GM12878 (cell line): ENCODE measurements around the gene PIR. TPM values are rescaled to one million over a fixed set of nuclear protein-coding genes. Genes with fewer than 3 reads are reported as not detected.

ENCODE experiments used
- ATAC-seq: fragments of 200-7000 bp; cut with Tn5 transposase; 3 replicates; pipeline ENCODE4 v1.9.1; 2020; ENCODE audit warnings: mild to moderate bottlenecking, moderate library complexity
- BruUV-seq: library from RNA; stranded (reverse); fragments of 400-500 nt; replicated peaks from 2 replicates; lab custom pipeline; 2021; lab: Mats Ljungman, UMichigan
- CTCF ChIA-PET: fragments of 300-600 bp; sonication (Branson Sonifier 250); formaldehyde crosslinking; extraction: SDS; loops from one replicate; lab custom pipeline; 2021; ENCODE audit warnings: inconsistent platforms; lab: Yijun Ruan, JAX
- POLR2A ChIA-PET: fragments of 350-600 bp; formaldehyde crosslinking; extraction: SDS; loops from one replicate; lab custom pipeline; 2021; ENCODE audit warnings: inconsistent platforms; lab: Charles Lee
- RAD21 ChIA-PET: fragments of 300-600 bp; sonication (Branson Sonifier 250); formaldehyde crosslinking; loops from one replicate; lab custom pipeline; 2023; ENCODE audit warnings: antibody characterized with exemption; ENCODE audit not compliant: unreplicated experiment; lab: Charles Lee
- SMC1A ChIA-PET: fragments of 300-600 bp; sonication (Branson Sonifier 250); formaldehyde crosslinking; loops from one replicate; lab custom pipeline; 2023; ENCODE audit not compliant: unreplicated experiment, uncharacterized antibody; lab: Charles Lee
- DNase-seq: peaks from one replicate; pipeline ENCODE4 v3.0.0-alpha.2; 2011; ENCODE audit warnings: low read depth, low spot score
- FAIRE-seq: peaks from 3 replicates; lab custom pipeline; 2011; peaks lifted over from hg19 to GRCh38; lab: Jason Lieb, UNC
- H2AFZ ChIP-seq: 2 replicates; pipeline ENCODE4 v1.6.0; 2011; ENCODE audit warnings: low read depth, low read length, control low read depth; ENCODE audit not compliant: control insufficient read depth
- H3K27ac ChIP-seq: 2 replicates; pipeline ENCODE4 v1.5.1; 2011; ENCODE audit warnings: control low read depth; ENCODE audit not compliant: control insufficient read depth, insufficient read depth
- H3K27me3 ChIP-seq, 2 experiments: replicated peaks in 1 of 2; 2 replicates each; pipeline versions ENCODE4 v1.6.0 to v1.6.1; 2011; ENCODE audit warnings: low read length in 1 of 2; ENCODE audit not compliant: control insufficient read depth in 2 of 2, insufficient read depth in 2 of 2
- H3K36me3 ChIP-seq, 2 experiments: 2 replicates each; pipeline ENCODE4 v1.5.1; 2011; ENCODE audit warnings: low read length in 1 of 2; ENCODE audit not compliant: control insufficient read depth in 2 of 2, insufficient read depth in 2 of 2
- H3K4me1 ChIP-seq: 2 replicates; pipeline ENCODE4 v1.6.1; 2011; ENCODE audit warnings: mild to moderate bottlenecking, low read length, moderate library complexity, mixed read lengths; ENCODE audit not compliant: control insufficient read depth, insufficient read depth
- H3K4me2 ChIP-seq: 2 replicates; pipeline ENCODE4 v1.6.0; 2011; ENCODE audit warnings: control low read depth; ENCODE audit not compliant: control insufficient read depth, insufficient read depth
- H3K4me3 ChIP-seq: fragments of 200-600 bp; sonication (generic); 2 replicates; pipeline ENCODE4 v1.5.1; 2016
- H3K79me2 ChIP-seq: 2 replicates; pipeline ENCODE4 v1.6.0; 2011; ENCODE audit warnings: low read length; ENCODE audit not compliant: control insufficient read depth, insufficient read depth
- H3K9ac ChIP-seq: 2 replicates; pipeline ENCODE4 v1.8.0; 2011; ENCODE audit warnings: low read length, control low read depth, mixed read lengths; ENCODE audit not compliant: control insufficient read depth, insufficient read depth
- H3K9me3 ChIP-seq: replicated peaks from 3 replicates; pipeline ENCODE4 v1.5.1; 2011; ENCODE audit warnings: mild to moderate bottlenecking, low read length; ENCODE audit not compliant: control insufficient read depth, insufficient read depth
- H4K20me1 ChIP-seq: 2 replicates; pipeline ENCODE4 v1.6.0; 2011; ENCODE audit not compliant: control insufficient read depth, insufficient read depth
- CEBPB ChIP-seq, 2 experiments: fragments of 150-350 bp in 1 of 2; IDR thresholded peaks; 2 replicates each; pipeline ENCODE4 v1.6.1; 2012 to 2014; ENCODE audit warnings: low read depth in 2 of 2, low read length in 2 of 2, borderline replicate concordance in 1 of 2, inconsistent platforms in 1 of 2
- CHD1 ChIP-seq: IDR thresholded peaks from 2 replicates; pipeline ENCODE4 v1.6.1; 2012; ENCODE audit warnings: low read depth, low read length, improper control_type of control experiment
- FOXK2 ChIP-seq: fragments of 450-650 bp; IDR thresholded peaks from 2 replicates; pipeline ENCODE4 v1.6.1; 2017; ENCODE audit warnings: mild to moderate bottlenecking, moderate library complexity
- MEF2B ChIP-seq: fragments of 450-650 bp; IDR thresholded peaks from 2 replicates; pipeline ENCODE4 v1.6.1; 2018; ENCODE audit warnings: mild to moderate bottlenecking, moderate library complexity; ENCODE audit not compliant: partially characterized antibody, poor library complexity, severe bottlenecking
- SMARCA5 ChIP-seq: fragments of 450-650 bp; IDR thresholded peaks from 2 replicates; pipeline ENCODE4 v1.6.1; 2017; ENCODE audit warnings: mild to moderate bottlenecking
- TCF3 ChIP-seq: IDR thresholded peaks from 2 replicates; pipeline ENCODE4 v1.6.1; 2012; ENCODE audit warnings: low read depth, mild to moderate bottlenecking, low read length, borderline replicate concordance; ENCODE audit not compliant: insufficient read depth
- TCF7 ChIP-seq: IDR thresholded peaks from 2 replicates; pipeline ENCODE4 v1.6.1; 2014; ENCODE audit warnings: antibody characterized with exemption, borderline replicate concordance
- WGBS: methylation state at CpG from one replicate; pipeline ENCODE4 v1.1.6; 2016; ENCODE audit warnings: low lambda C conversion rate; ENCODE audit not compliant: insufficient replicate concordance, insufficient coverage; ENCODE audit errors: missing lambda C conversion rate; 5-methylcytosine and 5-hydroxymethylcytosine counted together
- in situ Hi-C: fragments of 300-500 bp; cut with MboI; formaldehyde crosslinking; loops from 9 replicates; pipeline ENCODE4 v1.14.3; 2018; ENCODE audit warnings: mixed read lengths
- intact Hi-C: fragments of 100-400 bp; cut with micrococcal nuclease; formaldehyde crosslinking; loops from one replicate; pipeline ENCODE4 v1.14.2; 2022; ENCODE audit not compliant: unreplicated experiment
- polyA plus RNA-seq, 11 experiments: library from polyadenylated mRNA; depleted of rRNA in 4 of 11; unstranded in 6 of 11; stranded (reverse) in 5 of 11; fragments of >200 nt; fragmentation: Nextera tagmentation in 4 of 11; fragmentation: Illumina TruSeq in 1 of 11; extraction: Ambion mirVana in 4 of 11; extraction: Trizol in 1 of 11; gene quantifications; 1 replicate in 1 of 11; 2 replicates in 10 of 11; pipeline versions ENCODE4 v1.2.1 to v1.2.3, GENCODE V29; 2011 to 2016; ENCODE audit warnings: inconsistent platforms in 2 of 11, missing spikeins in 2 of 11, low read depth in 1 of 11
- total RNA-seq, 4 experiments: library from RNA; depleted of rRNA in 3 of 4; stranded (reverse); fragments of >200 nt in 3 of 4; fragmentation: Illumina TruSeq in 1 of 4; extraction: Trizol in 1 of 4; gene quantifications; 2 replicates each; pipeline versions ENCODE4 v1.2.1 to v1.2.3, GENCODE V29; 2013 to 2021
- TF ChIP-seq, protein P1 (sequence below): fragments of 450-650 bp; formaldehyde crosslinking; IDR thresholded peaks from 2 replicates; pipeline ENCODE4 v1.4.0; 2022; ENCODE audit warnings: mild to moderate bottlenecking, moderate library complexity
- TF ChIP-seq, protein P2 (sequence below): IDR thresholded peaks from 2 replicates; pipeline ENCODE4 v1.6.1; 2012; ENCODE audit warnings: low read depth, low read length, improper control_type of control experiment
- TF ChIP-seq, protein P3 (sequence below): fragments of 450-650 bp; IDR thresholded peaks from 2 replicates; pipeline ENCODE4 v1.6.1; 2016; ENCODE audit warnings: mild to moderate bottlenecking, moderate library complexity, borderline replicate concordance

PIR gene
- total and polyA plus RNA-seq, 10 of the 15 experiments (the other 5 are each of a cell fraction or from before 2014, with no cell fraction given) = 3.8 to 16.5 (median 7.3) TPM

DNA sequence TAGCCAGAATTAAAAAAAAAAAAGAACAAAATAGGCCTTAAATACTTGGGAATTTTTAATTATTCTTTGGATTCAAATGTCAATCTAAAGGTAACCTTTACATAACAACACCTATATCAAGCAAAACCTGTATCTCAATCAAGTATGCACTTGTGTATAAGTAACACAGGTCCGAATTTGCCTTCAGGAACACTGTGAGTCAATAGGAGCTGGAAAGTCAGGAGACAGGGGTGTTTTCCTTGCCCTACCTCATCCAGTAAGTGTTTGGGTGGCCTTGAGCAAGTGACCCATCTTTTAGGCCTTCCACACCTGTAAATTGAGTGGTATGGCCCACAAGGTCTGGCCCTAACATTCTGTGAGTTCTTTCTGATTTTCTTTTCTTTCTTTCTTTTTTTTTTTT is 68.1 kb downstream of the PIR start:
- Histone ChIP-seq H3K4me2 (no peak overlapping the region), H4K20me1 (no peaks in the 10 kb centered on the region), H2AFZ (no peak overlapping the region), H3K4me3 (no peak overlapping the region), H3K9ac (no peak overlapping the region), H3K27me3 (no peaks in the 10 kb centered on the region; a peak in 1 of 4 replicates), H3K79me2 (no peaks in the 10 kb centered on the region), H3K27ac (no peak overlapping the region), H3K9me3 (no peaks in the 10 kb centered on the region), H3K36me3 (no peaks in the 10 kb centered on the region), H3K4me1 (no peaks in the 10 kb centered on the region)
- WGBS = 0% methylated on average over 1 of the region's 1 CpG
- no peak for ATAC-seq
- ChIA-PET SMC1A (no interaction called here), RAD21 (no interaction called here), CTCF (no interaction called here), POLR2A (no interaction called here)
- no peak for FAIRE-seq
- TF ChIP-seq TCF3 = no peak
- TF ChIP-seq, protein P1, sequence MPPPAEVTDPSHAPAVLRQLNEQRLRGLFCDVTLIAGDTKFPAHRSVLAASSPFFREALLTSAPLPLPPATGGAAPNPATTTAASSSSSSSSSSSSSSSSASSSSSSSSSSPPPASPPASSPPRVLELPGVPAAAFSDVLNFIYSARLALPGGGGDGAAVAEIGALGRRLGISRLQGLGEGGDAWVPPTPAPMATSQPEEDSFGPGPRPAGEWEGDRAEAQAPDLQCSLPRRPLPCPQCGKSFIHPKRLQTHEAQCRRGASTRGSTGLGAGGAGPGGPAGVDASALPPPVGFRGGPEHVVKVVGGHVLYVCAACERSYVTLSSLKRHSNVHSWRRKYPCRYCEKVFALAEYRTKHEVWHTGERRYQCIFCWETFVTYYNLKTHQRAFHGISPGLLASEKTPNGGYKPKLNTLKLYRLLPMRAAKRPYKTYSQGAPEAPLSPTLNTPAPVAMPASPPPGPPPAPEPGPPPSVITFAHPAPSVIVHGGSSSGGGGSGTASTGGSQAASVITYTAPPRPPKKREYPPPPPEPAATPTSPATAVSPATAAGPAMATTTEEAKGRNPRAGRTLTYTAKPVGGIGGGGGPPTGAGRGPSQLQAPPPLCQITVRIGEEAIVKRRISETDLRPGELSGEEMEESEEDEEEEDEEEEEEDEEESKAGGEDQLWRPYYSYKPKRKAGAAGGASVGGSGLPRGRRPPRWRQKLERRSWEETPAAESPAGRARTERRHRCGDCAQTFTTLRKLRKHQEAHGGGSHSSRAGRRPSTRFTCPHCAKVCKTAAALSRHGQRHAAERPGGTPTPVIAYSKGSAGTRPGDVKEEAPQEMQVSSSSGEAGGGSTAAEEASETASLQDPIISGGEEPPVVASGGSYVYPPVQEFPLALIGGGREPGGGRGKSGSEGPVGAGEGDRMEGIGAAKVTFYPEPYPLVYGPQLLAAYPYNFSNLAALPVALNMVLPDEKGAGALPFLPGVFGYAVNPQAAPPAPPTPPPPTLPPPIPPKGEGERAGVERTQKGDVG = no peak
- intact Hi-C loops (no loop called here), in situ Hi-C loops (no loop called here)
- no peak for DNase-seq
- BruUV-seq = no TSS peak

DNA sequence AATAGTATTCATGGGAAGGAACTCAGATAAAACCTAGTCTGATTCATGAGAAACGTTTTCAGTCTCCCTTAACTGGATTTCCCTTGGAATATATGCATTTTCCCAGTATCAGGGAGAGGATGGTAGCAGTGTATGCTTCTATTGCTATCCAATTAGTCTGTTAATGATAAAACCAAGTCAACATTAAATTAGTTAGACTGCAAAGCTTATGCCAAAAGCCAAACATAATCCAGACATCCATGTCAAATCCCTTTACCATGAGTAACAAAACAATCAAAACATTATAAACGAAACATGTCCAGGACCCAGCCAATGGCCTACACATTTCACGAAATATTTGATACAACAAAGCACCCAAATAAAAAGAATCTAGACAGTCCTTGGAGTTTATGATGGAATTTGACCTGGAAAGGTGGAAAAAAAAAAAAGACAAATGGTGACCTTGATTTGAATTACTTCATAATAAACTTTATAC is 74.4 kb downstream of the PIR start:
- Histone ChIP-seq H3K27ac (no peak overlapping the region), H2AFZ (no peak overlapping the region), H3K36me3 (no peaks in the 10 kb centered on the region), H3K9ac (no peak overlapping the region), H4K20me1 (no peaks in the 10 kb centered on the region), H3K4me2 (no peak overlapping the region), H3K9me3 (peaks cover 3% of the 10 kb centered on the region; the same call in 2 of the 3 replicates), H3K79me2 (no peaks in the 10 kb centered on the region), H3K4me3 (no peak overlapping the region), H3K4me1 (no peaks in the 10 kb centered on the region), H3K27me3 (no peaks in the 10 kb centered on the region)
- ChIA-PET RAD21 (no interaction called here), SMC1A (no interaction called here), POLR2A (no interaction called here), CTCF (no interaction called here)
- no peak for ATAC-seq
- intact Hi-C loops (no loop called here), in situ Hi-C loops (no loop called here)
- DNase-seq = no peak
- BruUV-seq = no TSS peak
- FAIRE-seq = peak; percentile 57
- 39% methylated on average over 3 of the region's 3 CpGs for WGBS
- TF ChIP-seq CHD1 = no peak
- no peak for TF ChIP-seq TCF7
- no peak for TF ChIP-seq FOXK2
- TF ChIP-seq, protein P2, sequence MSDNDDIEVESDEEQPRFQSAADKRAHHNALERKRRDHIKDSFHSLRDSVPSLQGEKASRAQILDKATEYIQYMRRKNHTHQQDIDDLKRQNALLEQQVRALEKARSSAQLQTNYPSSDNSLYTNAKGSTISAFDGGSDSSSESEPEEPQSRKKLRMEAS = no peak
- TF ChIP-seq SMARCA5 = no peak
- TF ChIP-seq, protein P3, sequence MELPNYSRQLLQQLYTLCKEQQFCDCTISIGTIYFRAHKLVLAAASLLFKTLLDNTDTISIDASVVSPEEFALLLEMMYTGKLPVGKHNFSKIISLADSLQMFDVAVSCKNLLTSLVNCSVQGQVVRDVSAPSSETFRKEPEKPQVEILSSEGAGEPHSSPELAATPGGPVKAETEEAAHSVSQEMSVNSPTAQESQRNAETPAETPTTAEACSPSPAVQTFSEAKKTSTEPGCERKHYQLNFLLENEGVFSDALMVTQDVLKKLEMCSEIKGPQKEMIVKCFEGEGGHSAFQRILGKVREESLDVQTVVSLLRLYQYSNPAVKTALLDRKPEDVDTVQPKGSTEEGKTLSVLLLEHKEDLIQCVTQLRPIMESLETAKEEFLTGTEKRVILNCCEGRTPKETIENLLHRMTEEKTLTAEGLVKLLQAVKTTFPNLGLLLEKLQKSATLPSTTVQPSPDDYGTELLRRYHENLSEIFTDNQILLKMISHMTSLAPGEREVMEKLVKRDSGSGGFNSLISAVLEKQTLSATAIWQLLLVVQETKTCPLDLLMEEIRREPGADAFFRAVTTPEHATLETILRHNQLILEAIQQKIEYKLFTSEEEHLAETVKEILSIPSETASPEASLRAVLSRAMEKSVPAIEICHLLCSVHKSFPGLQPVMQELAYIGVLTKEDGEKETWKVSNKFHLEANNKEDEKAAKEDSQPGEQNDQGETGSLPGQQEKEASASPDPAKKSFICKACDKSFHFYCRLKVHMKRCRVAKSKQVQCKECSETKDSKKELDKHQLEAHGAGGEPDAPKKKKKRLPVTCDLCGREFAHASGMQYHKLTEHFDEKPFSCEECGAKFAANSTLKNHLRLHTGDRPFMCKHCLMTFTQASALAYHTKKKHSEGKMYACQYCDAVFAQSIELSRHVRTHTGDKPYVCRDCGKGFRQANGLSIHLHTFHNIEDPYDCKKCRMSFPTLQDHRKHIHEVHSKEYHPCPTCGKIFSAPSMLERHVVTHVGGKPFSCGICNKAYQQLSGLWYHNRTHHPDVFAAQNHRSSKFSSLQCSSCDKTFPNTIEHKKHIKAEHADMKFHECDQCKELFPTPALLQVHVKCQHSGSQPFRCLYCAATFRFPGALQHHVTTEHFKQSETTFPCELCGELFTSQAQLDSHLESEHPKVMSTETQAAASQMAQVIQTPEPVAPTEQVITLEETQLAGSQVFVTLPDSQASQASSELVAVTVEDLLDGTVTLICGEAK = no peak
- no peak for TF ChIP-seq CEBPB (IDR thresholded peaks at IDR 0.05; ENCODE audit: borderline replicate concordance in 1 of 2, low read depth in 2 of 2, low read length in 2 of 2)
- TF ChIP-seq MEF2B = no peak
